Activated T-cell treated with anti-CD3 and anti-CD28 coated beads, Interleukin-2, amount 50 U/mL, for 72 hours (primary cell): ENCODE results near the gene C2CD4C. TPM values are rescaled to one million over a fixed set of nuclear protein-coding genes. Genes with fewer than 3 reads are reported as not detected.
"Not testable (repeated sequence)": the region's sequence is repeated elsewhere in the genome, so short reads cannot be mapped to it uniquely, and the experiment has no call there.

Source experiments
- ATAC-seq, 2 donors: fragments of 150-1000 bp; cut with Tn5 transposase; replicated peaks in 1 of 2; 2 replicates each; pipeline ENCODE4 v1.10.0; 2021; ENCODE audit warnings: moderate library complexity in 2 of 2, mild to moderate bottlenecking in 1 of 2
- DNase-seq, 2 donors: peaks; one replicate each; pipeline ENCODE4 v3.0.0; 2021 to 2022; ENCODE audit warnings: mixed read lengths in 1 of 2
- H3K27ac Mint-ChIP-seq: one replicate; pipeline ENCODE4 v1.8.0; 2022; ENCODE audit warnings: mild to moderate bottlenecking, moderate library complexity, mixed read lengths
- H3K27me3 Mint-ChIP-seq: one replicate; pipeline ENCODE4 v1.8.0; 2022; ENCODE audit warnings: low read depth, mixed read lengths
- H3K36me3 Mint-ChIP-seq, 2 donors: one replicate each; pipeline ENCODE4 v1.8.0; 2022; ENCODE audit warnings: mixed read lengths in 2 of 2, mild to moderate bottlenecking in 1 of 2; ENCODE audit not compliant: insufficient read depth in 2 of 2
- H3K4me1 Mint-ChIP-seq: one replicate; pipeline ENCODE4 v1.8.0; 2022; ENCODE audit warnings: low read depth, mixed read lengths
- H3K4me3 Mint-ChIP-seq, 2 donors: one replicate each; pipeline ENCODE4 v1.8.0; 2022; ENCODE audit warnings: mild to moderate bottlenecking in 2 of 2, mixed read lengths in 2 of 2, moderate library complexity in 2 of 2
- H3K9me3 Mint-ChIP-seq, 2 donors: one replicate each; pipeline ENCODE4 v1.8.0; 2022; ENCODE audit warnings: mixed read lengths in 2 of 2
- total RNA-seq, 2 donors: library from RNA; stranded (reverse); gene quantifications; one replicate each; pipeline ENCODE4 v1.2.3, GENCODE V29; 2022

Gene C2CD4C
- total RNA-seq, 2 donors from 2014 or later: 0.77 to 0.97 TPM

DNA sequence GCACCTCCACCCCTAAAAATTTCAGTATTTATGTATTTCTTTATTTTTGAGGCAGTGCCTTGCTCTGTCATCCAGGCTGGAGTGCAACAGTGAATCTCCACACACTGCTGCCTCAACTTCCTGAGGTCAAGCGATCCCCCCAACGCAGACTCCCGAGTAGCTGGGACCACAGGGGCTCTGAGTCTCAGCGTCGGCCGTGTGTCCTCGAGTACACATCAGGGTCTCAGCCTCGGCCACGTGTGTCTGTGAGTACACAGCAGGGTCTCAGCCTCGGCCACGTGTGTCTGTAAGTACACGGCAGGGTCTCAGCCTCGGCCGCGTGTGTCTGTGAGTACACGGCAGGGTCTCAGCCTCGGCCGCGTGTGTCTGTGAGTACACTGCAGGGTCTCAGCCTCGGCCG, 21.2 kb downstream of the C2CD4C start:
- H3K27me3 Mint-ChIP-seq: peaks cover 41% of the 10 kb centered on the region
- no peak overlapping the region for H3K4me3 Mint-ChIP-seq
- ATAC-seq (no peak), DNase-seq (no peak)
- peaks cover 38% of the 10 kb centered on the region for H3K4me1 Mint-ChIP-seq
- H3K36me3 Mint-ChIP-seq: peaks cover under 1 to 1% of the 10 kb centered on the region in 2 donors
- H3K27ac Mint-ChIP-seq: no peak overlapping the region
- peaks cover 0 to 3% of the 10 kb centered on the region in 2 donors for H3K9me3 Mint-ChIP-seq

DNA sequence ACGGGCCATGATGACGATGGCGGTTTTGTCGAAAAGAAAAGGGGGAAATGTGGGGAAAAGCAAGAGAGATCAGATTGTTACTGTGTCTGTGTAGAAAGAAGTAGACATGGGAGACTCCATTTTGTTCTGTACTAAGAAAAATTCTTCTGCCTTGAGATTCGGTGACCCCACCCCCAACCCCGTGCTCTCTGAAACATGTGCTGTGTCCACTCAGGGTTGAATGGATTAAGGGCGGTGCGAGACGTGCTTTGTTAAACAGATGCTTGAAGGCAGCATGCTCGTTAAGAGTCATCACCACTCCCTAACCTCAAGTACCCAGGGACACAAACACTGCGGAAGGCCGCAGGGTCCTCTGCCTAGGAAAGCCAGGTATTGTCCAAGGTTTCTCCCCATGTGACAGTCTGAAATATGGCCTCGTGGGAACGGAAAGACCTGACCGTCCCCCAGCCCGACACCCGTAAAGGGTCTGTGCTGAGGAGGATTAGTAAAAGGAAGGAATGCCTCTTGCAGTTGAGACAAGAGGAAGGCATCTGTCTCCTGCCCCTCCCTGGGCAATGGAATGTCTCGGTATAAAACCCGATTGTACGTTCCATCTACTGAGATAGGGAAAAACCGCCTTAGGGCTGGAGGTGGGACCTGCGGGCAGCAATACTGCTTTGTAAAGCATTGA, 22.2 kb downstream of the C2CD4C start:
- H3K4me3 Mint-ChIP-seq, ATAC-seq, H3K27ac Mint-ChIP-seq, H3K36me3 Mint-ChIP-seq, DNase-seq, H3K9me3 Mint-ChIP-seq: not testable (repeated sequence)
- peaks cover 45% of the 10 kb centered on the region for H3K27me3 Mint-ChIP-seq
- H3K4me1 Mint-ChIP-seq: peaks cover 36% of the 10 kb centered on the region

- not testable (repeated sequence) for H3K27ac Mint-ChIP-seq, DNase-seq, H3K4me3 Mint-ChIP-seq, H3K36me3 Mint-ChIP-seq, H3K9me3 Mint-ChIP-seq, ATAC-seq
- Mint-ChIP-seq H3K27me3 (peaks cover 45% of the 10 kb centered on the region), H3K4me1 (peaks cover 33% of the 10 kb centered on the region)
Measured at GRCh38 chr19:386189-386588, 22.8 kb downstream of the C2CD4C start.

DNA sequence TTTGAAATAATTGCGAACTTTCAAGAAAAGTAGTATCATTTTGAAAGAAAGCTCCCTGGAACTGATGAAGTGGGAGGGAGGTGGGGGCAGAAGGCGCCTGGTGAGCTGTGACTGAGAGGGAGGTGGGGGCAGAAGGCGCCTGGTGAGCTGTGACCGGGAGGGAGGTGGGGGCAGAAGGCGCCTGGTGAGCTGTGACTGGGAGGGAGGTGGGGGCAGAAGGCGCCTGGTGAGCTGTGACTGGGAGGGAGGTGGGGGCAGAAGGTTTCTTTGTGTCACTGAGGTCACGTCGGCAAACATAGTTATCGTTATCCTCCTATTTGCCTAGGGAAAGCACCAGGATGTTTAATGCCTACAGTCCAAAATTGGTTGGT, 24.2 kb downstream of the C2CD4C start:
- H3K4me1 Mint-ChIP-seq: peaks cover 36% of the 10 kb centered on the region
- no peak overlapping the region for H3K27ac Mint-ChIP-seq
- no peak overlapping the region for H3K4me3 Mint-ChIP-seq
- peaks cover 45% of the 10 kb centered on the region for H3K27me3 Mint-ChIP-seq
- H3K36me3 Mint-ChIP-seq: peaks cover 0 to 3% of the 10 kb centered on the region in 2 donors
- no peak for DNase-seq
- peaks cover 1 to 4% of the 10 kb centered on the region in 2 donors for H3K9me3 Mint-ChIP-seq
- no peak for ATAC-seq

- ATAC-seq: no peak
- H3K4me1 Mint-ChIP-seq: peaks cover 36% of the 10 kb centered on the region
- H3K27me3 Mint-ChIP-seq: peaks cover 45% of the 10 kb centered on the region
- no peak for DNase-seq
- no peak overlapping the region for H3K27ac Mint-ChIP-seq
- peaks cover 1 to 4% of the 10 kb centered on the region in 2 donors for H3K9me3 Mint-ChIP-seq
- H3K36me3 Mint-ChIP-seq: peaks cover 0 to 3% of the 10 kb centered on the region in 2 donors
- H3K4me3 Mint-ChIP-seq: peak overlapping the region; percentile 68 to 81
Measured at GRCh38 chr19:383922-384798, 24.8 kb downstream of the C2CD4C start.

GRCh38 chr19:383040-383439, 25.9 kb downstream of the C2CD4C start:
- ATAC-seq (no peak), DNase-seq (no peak)
- H3K4me3 Mint-ChIP-seq: peak overlapping the region; percentile 79 to 81
- peaks cover 1 to 4% of the 10 kb centered on the region in 2 donors for H3K9me3 Mint-ChIP-seq
- peaks cover 36% of the 10 kb centered on the region for H3K4me1 Mint-ChIP-seq
- H3K27ac Mint-ChIP-seq: no peak overlapping the region
- H3K27me3 Mint-ChIP-seq: peaks cover 45% of the 10 kb centered on the region
- peaks cover 0 to 3% of the 10 kb centered on the region in 2 donors for H3K36me3 Mint-ChIP-seq

- Mint-ChIP-seq H3K27me3 (peaks cover 43% of the 10 kb centered on the region), H3K4me3 (peak overlapping the region; percentile 67 to 79)
Measured at GRCh38 chr19:382578-382977, 26.4 kb downstream of the C2CD4C start.

GRCh38 chr19:381901-382300, 27.0 kb downstream of the C2CD4C start:
- Mint-ChIP-seq H3K4me3 (peak overlapping the region; percentile 1 to 49), H3K27me3 (peaks cover 37% of the 10 kb centered on the region), H3K4me1 (peaks cover 40% of the 10 kb centered on the region)
- not testable (repeated sequence) for H3K27ac Mint-ChIP-seq, H3K9me3 Mint-ChIP-seq, ATAC-seq, H3K36me3 Mint-ChIP-seq
- peak in 1 of 2 donors; percentile 36 for DNase-seq

More at GRCh38 chr19:382578-382977, 26.4 kb downstream of the C2CD4C start:
- DNase-seq: peak; percentile 47 to 58
- peak overlapping the region; percentile 64 for H3K27ac Mint-ChIP-seq
- peak; percentile 88 to 91 for ATAC-seq
- H3K9me3 Mint-ChIP-seq, H3K36me3 Mint-ChIP-seq: not testable (repeated sequence)
- H3K4me1 Mint-ChIP-seq: peaks cover 40% of the 10 kb centered on the region

DNA sequence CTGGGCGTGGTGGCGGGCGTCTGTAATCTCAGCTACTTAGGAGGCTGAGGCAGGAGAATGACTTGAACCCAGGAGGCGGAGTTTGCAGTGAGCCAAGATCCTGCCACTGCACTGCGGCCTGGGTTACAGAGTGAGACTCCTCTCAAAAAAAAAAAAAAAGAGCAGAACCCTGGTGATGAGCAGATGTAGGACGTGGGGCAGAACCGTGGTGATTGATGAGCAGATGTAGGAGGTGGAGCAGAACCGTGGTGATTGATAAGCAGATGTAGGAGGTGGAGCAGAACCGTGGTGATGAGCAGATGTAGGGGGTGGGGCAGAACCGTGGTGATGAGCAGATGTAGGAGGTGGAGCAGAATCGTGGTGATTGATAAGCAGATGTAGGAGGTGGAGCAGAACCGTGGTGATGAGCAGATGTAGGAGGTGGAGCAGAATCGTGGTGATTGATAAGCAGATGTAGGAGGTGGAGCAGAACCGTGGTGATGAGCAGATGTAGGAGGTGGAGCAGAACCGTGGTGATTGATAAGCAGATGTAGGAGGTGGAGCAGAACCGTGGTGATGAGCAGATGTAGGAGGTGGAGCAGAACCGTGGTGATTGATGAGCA, 28.2 kb downstream of the C2CD4C start:
- H3K9me3 Mint-ChIP-seq, DNase-seq, H3K36me3 Mint-ChIP-seq, H3K4me3 Mint-ChIP-seq: not testable (repeated sequence)
- Mint-ChIP-seq H3K27ac (peak overlapping the region; percentile 12), H3K4me1 (peaks cover 40% of the 10 kb centered on the region), H3K27me3 (peaks cover 25% of the 10 kb centered on the region)
- peak; percentile 32 to 33 for ATAC-seq

DNA sequence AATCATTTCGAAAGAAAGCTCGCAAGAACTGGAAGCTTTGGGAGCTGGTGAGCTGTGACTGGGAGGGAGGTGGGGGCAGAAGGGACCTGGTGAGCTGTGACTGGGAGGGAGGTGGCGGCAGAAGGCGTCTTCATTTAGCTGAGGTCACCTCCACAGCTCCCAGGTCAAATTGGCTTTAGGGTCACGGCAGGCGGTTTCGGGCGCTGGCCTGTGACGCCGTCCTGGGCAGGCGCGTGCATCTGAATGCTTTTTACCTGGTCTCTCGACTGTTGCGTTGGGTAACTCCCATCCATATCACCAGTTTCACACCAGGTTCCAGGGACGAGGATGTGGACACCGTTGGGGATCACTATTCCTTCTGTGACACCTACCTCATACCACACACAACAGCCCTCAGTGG, 29.2 kb downstream of the C2CD4C start:
- Mint-ChIP-seq H3K4me3 (no peak overlapping the region), H3K27ac (no peak overlapping the region), H3K36me3 (peaks cover 0 to 3% of the 10 kb centered on the region in 2 donors), H3K27me3 (peaks cover 25% of the 10 kb centered on the region), H3K4me1 (peaks cover 39% of the 10 kb centered on the region), H3K9me3 (peaks cover 1 to 4% of the 10 kb centered on the region in 2 donors)
- DNase-seq: no peak
- ATAC-seq: no peak

GRCh38 chr19:378706-379105, 30.2 kb downstream of the C2CD4C start:
- Mint-ChIP-seq H3K27ac (no peak overlapping the region), H3K27me3 (peaks cover 14% of the 10 kb centered on the region), H3K36me3 (peaks cover 0 to 3% of the 10 kb centered on the region in 2 donors), H3K4me3 (no peak overlapping the region), H3K4me1 (peaks cover 28% of the 10 kb centered on the region), H3K9me3 (peaks cover 1 to 4% of the 10 kb centered on the region in 2 donors)
- no peak for ATAC-seq
- DNase-seq: no peak

DNA sequence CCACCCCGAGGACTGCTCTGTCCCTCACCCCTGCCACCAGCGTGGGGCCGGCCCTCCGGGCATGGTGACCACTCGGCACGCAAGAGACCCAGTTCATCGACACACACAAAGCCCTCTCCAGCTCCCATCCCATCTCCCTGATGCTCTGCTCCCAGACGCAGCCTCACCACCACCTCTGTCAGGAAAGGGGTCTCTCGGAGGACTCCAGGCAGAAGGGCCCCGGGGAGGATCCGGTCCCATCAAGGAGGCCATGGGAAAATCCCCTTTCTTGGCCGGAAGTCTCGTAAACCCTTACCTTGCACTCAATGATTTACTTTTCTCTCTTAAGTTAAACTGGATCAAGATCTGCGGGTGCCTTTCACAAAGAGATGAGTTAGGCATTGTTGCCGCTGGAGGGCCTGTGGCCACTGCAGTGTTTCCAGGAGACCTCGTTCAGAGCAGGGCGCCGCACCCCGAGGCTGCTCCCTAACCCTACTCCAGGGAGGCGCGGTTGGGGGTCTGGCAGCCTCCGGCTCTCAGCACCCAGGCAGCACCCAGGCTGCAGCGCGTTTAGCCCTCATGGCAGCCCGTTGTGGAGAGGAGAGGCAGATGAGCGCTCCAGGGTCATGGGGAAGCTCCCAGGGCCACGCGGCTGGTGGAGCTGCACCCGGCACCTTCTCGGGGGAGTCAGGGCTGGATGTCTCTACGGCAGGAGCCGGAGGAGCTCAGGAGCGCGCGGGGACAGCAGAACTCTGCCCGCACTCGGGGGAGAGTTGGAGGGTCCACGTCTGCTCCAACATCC, 31.0 kb downstream of the C2CD4C start:
- Mint-ChIP-seq H3K27me3 (peaks cover 7% of the 10 kb centered on the region), H3K4me3 (no peak overlapping the region), H3K27ac (no peak overlapping the region), H3K36me3 (peaks cover 0 to 3% of the 10 kb centered on the region in 2 donors), H3K9me3 (peaks cover 1 to 2% of the 10 kb centered on the region in 2 donors), H3K4me1 (peaks cover 21% of the 10 kb centered on the region)
- DNase-seq (no peak), ATAC-seq (no peak)
